GM20431 (cell line): ENCODE data around the gene MEX3C.

Source experiments
- in situ Hi-C: fragments of 300-500 bp; cut with MseI, MboI; formaldehyde crosslinking; loops from one replicate; pipeline ENCODE4 v1.15.0; 2020; ENCODE audit warnings: low sequenced_read_pairs; ENCODE audit not compliant: unreplicated experiment

Gene MEX3C

DNA sequence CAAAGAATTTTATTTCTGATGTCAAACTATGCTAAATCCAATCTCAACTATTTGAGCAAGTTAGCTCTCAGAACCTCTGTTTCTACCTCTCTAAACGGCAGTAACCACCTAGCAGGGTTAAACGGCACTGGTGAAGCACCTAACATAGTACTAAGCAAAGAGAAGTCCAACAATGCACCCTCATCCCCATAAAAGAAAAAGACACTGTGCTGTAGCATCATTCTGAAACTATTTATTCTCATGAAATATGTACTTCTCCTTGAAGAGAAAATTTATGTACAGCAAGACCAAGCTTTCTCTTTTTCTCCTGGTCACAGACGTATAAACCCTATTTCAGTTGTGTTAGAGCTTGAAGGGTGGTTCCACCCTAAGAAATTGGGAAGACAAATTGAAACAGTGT is 4.8 kb downstream of the MEX3C start:
- in situ Hi-C loops = no loop called here

GRCh38 chr18:51192026-51192425 is 5.5 kb downstream of the MEX3C start:
- in situ Hi-C loops = no loop called here

DNA sequence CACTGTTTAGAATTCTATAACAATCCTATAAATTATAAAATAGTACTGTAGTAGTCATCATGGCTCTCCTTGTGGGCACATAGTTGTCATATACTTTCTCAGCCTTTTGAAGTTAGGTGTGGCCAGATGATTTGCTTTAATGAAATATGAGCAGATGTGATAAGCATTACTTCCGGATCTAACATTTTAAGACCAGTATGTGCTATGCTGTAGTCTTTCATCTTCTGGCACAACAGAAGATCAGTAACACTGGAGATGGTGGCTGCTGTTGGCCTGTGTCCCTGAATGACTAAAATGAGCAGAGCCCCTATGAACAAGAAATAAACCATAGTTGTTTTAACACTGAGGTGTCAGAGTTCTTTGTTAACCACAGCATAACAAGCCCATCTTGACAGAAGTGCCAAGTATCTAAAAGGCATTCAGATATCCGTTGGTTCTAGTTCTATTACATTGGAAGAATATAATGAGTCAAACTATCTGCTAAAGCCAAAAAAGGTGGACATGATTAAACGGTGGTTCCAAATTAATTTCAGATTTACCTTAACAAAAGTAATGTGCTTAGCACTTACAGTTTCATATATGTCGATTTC is 6.3 kb downstream of the MEX3C start:
- in situ Hi-C loops = no loop called here

DNA sequence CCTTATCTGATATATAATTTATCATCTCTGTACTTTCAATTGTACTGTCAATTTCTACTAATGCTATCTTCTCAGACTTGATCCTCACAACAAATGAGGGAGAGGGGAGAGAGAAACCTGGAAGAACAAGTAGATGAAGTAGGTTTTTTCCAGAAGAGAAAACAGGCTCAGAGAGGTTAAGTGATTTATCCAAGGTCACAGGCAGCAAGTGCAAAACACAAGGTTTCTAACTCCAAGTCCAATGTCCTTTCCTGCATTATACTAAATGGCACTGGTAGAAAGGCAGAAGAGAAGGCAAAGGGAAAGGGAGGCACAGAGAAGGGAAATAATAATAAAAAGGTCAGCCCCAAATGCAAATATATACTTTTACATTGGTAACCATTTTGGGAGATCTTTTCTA is 7.5 kb downstream of the MEX3C start:
- in situ Hi-C loops = no loop called here

- in situ Hi-C loops = no loop called here
Measured at GRCh38 chr18:51188024-51188701, 9.3 kb downstream of the MEX3C start.

- in situ Hi-C loops = no loop called here
Measured at GRCh38 chr18:51185075-51185474, 12.4 kb downstream of the MEX3C start.

DNA sequence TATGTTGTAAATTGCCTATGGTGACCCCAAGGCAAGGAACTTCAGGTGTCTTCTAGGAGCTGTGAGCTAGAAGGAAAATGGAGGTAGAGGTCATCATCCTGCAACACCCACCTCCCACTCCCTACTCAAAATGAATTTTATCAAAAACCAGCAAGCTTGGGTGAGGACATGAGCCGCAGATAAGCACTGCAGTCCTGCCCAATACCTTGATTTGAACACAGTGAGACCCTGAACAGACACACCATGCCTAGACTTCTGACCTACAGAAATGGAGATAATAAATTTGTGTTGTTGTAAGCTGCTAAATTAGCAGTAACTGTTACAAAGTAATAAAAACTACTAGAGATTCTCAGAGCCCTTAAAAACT is 13.4 kb downstream of the MEX3C start:
- in situ Hi-C loops = no loop called here

GRCh38 chr18:51183372-51184090 is 13.9 kb downstream of the MEX3C start:
- in situ Hi-C loops = no loop called here

GRCh38 chr18:51182824-51183223 is 14.7 kb downstream of the MEX3C start:
- in situ Hi-C loops = no loop called here

- in situ Hi-C loops = no loop called here
Measured at GRCh38 chr18:51171625-51172259, 25.7 kb downstream of the MEX3C start.

- in situ Hi-C loops = no loop called here
Measured at GRCh38 chr18:51171223-51171622, 26.3 kb downstream of the MEX3C start.

GRCh38 chr18:51170664-51171063 is 26.8 kb downstream of the MEX3C start:
- in situ Hi-C loops = no loop called here

- in situ Hi-C loops = no loop called here
Measured at GRCh38 chr18:51169731-51170130, 27.8 kb downstream of the MEX3C start.

- in situ Hi-C loops = no loop called here
Measured at GRCh38 chr18:51168960-51169662, 28.4 kb downstream of the MEX3C start.

- in situ Hi-C loops = no loop called here
Measured at GRCh38 chr18:51168026-51168742, 29.3 kb downstream of the MEX3C start.

GRCh38 chr18:51165296-51165695 is 32.2 kb downstream of the MEX3C start:
- in situ Hi-C loops = no loop called here

- in situ Hi-C loops = no loop called here
Measured at GRCh38 chr18:51164761-51165281, 32.7 kb downstream of the MEX3C start.

DNA sequence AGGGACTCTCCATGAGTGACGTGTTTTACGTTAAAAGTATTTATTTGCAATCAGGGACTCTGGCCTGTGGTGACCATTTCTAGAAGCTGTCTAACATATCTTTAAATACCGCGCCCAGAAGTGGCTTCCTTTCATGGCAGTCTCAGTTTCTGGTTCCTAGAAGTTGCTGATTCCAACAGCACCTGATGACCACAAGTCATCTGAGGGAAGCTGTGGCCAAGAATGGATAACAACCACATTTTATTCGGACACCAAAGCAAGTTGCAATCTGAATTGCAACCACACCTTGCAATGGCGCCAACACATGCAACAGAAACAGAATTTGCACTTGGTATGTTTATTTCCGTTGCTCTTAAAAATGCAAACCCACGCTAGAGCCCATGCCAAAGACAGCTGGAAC is 33.1 kb downstream of the MEX3C start:
- in situ Hi-C loops = no loop called here

DNA sequence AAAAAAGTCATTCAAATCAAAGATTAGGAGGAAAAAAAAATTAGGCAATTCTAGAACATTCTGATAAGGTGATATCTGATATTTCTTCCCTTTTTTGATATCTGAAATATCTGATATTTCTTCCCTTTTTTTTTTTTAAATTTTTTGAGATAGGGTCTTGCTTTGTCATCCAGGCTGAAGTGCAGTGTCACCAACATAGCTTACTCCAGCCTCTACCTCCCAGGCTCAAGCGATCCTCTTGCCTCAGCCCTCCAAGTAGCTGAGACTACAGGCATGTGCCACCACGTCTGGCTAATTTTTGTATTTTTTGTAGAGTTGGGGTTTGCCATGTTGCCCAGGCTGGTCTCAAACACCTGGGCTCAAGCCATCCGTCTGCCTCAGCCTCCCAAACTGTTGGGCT is 33.9 kb downstream of the MEX3C start:
- in situ Hi-C loops = no loop called here

DNA sequence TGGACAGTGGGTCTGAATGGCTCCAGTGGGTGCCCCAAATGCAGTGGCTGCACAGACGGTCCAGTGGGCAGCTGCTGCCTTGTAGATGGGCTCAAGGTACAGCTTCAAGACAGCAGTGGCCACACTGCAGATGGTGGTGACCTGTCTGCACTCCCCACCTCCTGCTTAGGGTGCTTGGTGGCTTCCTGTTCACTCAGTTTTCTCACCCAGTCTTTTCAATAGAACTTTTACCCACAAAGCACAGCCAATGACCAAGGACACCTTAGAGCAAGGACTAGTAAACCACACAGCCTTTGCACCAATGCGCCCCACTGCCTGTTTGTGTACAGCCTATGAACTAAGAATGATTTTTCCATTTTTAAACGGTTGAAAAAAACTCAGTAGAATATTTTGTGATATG is 34.9 kb downstream of the MEX3C start:
- in situ Hi-C loops = no loop called here
